Caki2 (cell line): ENCODE data around the gene TSTD1. TPM values are rescaled to one million over a fixed set of nuclear protein-coding genes. Genes with fewer than 3 reads are reported as not detected.
"Not testable (repeated sequence)": the region's sequence is repeated elsewhere in the genome, so short reads cannot be mapped to it uniquely, and the experiment has no call there.

Experiments used
- DNase-seq: peaks from one replicate; pipeline ENCODE4 v3.0.0-alpha.2; 2015; ENCODE audit warnings: low read depth
- in situ Hi-C: cut with HindIII; loops from 2 replicates; pipeline ENCODE4 v1.10.0; 2016; ENCODE audit warnings: low sequenced_read_pairs, low pct_unique_long_range_greater_than_20kb, mixed read lengths
- total RNA-seq: library from RNA; depleted of rRNA; stranded (reverse); fragments of >200 nt; shearing (Covaris generic); gene quantifications from 2 replicates; pipeline ENCODE4 v1.2.3, GENCODE V29; 2014; ENCODE audit warnings: low replicate concordance; rRNA removed

The TSTD1 gene
- total RNA-seq, 1 experiment from 2014 or later: 53.5 TPM

- in situ Hi-C loops: no loop called here
- peak; percentile 31 for DNase-seq
These were observed 45.1 kb downstream of the TSTD1 start for GRCh38 chr1:160993544-160994193.

- in situ Hi-C loops, DNase-seq: not testable (repeated sequence)
These were observed 46.7 kb downstream of the TSTD1 start for GRCh38 chr1:160992036-160992435.

Other genes starting within 250 kb of the TSTD1 start
- not detected in 2 replicates for gene LY9, start 242.8 kb downstream of the TSTD1 start, total RNA-seq
- not detected in 2 replicates for gene CD244, start 176.1 kb downstream of the TSTD1 start, total RNA-seq
- gene ITLN1, start 153.8 kb downstream of the TSTD1 start, total RNA-seq: not detected in 2 replicates
- gene ITLN2, start 84.2 kb downstream of the TSTD1 start, total RNA-seq: not detected in 2 replicates
- gene F11R, start 17.8 kb downstream of the TSTD1 start, total RNA-seq: 17.4 and 41.5 TPM in 2 replicates
- gene USF1, start 7.0 kb upstream of the TSTD1 start, total RNA-seq: 55.3 and 65.1 TPM in 2 replicates
- not detected in 2 replicates for gene ARHGAP30, start 30.9 kb upstream of the TSTD1 start, total RNA-seq
- 0.29 and 0.88 TPM in 2 replicates for gene NECTIN4, start 50.6 kb upstream of the TSTD1 start, total RNA-seq
- gene KLHDC9, start 59.4 kb upstream of the TSTD1 start, total RNA-seq: 3.7 and 23.8 TPM in 2 replicates
- gene PFDN2, start 79.1 kb upstream of the TSTD1 start, total RNA-seq: 23.4 and 34.3 TPM in 2 replicates
- 32.0 and 38.2 TPM in 2 replicates for gene NIT1, start 79.1 kb upstream of the TSTD1 start, total RNA-seq
- gene DEDD, start 93.7 kb upstream of the TSTD1 start, total RNA-seq: 17.4 and 39.5 TPM in 2 replicates
- gene UFC1, start 115.0 kb upstream of the TSTD1 start, total RNA-seq: 189 and 204 TPM in 2 replicates
- gene USP21, start 120.5 kb upstream of the TSTD1 start, total RNA-seq: 3.3 and 7.0 TPM in 2 replicates
- 35.7 and 37.8 TPM in 2 replicates for gene PPOX, start 127.5 kb upstream of the TSTD1 start, total RNA-seq
- gene B4GALT3, start 138.5 kb upstream of the TSTD1 start, total RNA-seq: 24.0 and 29.0 TPM in 2 replicates
- gene ADAMTS4, start 160.1 kb upstream of the TSTD1 start, total RNA-seq: not detected in 2 replicates
- gene NDUFS2, start 163.4 kb upstream of the TSTD1 start, total RNA-seq: 108 and 118 TPM in 2 replicates
- gene FCER1G, start 176.3 kb upstream of the TSTD1 start, total RNA-seq: not detected in 2 replicates
- gene APOA2, start 184.7 kb upstream of the TSTD1 start, total RNA-seq: not detected in 2 replicates
- gene TOMM40L, start 187.1 kb upstream of the TSTD1 start, total RNA-seq: 7.2 and 9.2 TPM in 2 replicates
- not detected in 2 replicates for gene NR1I3, start 199.2 kb upstream of the TSTD1 start, total RNA-seq
- not detected in 2 replicates for gene PCP4L1, start 219.8 kb upstream of the TSTD1 start, total RNA-seq